ENCODE results near the gene LRRTM4. TPM values are rescaled to one million over a fixed set of nuclear protein-coding genes. Genes with fewer than 3 reads are reported as not detected.

The LRRTM4 gene
- polyA plus RNA-seq (2013): not detected

- ChIA-PET POLR2A (no interaction called here), CTCF (no interaction called here)
- no peaks in the 10 kb centered on the region for H3K4me1 ChIP-seq (ENCODE audit: control extremely low read depth in 1 of 4, control insufficient read depth in 4 of 4, insufficient read depth in 4 of 4, low read length in 3 of 4)
- no peak within 1 kb of the TSS for H3K4me3 ChIP-seq (ENCODE audit: control insufficient read depth in 1 of 7, extremely low read depth in 1 of 7, insufficient read depth in 4 of 7, low read depth in 2 of 7, low read length in 6 of 7)
- no CpG with 5 or more reads among the region's 4 CpGs for WGBS (ENCODE audit: insufficient coverage)
- H3K27ac ChIP-seq (ENCODE audit: insufficient read depth in 1 of 2, low read depth in 1 of 2, low read length in 2 of 2, poor library complexity in 1 of 2, severe bottlenecking in 2 of 2): no peak within 1 kb of the TSS
- H3K36me3 ChIP-seq (ENCODE audit: control insufficient read depth in 4 of 4, insufficient read depth in 4 of 4, low read length in 3 of 4): no peaks in the 10 kb centered on the region
- no peaks in the 10 kb centered on the region for H3K9me3 ChIP-seq (ENCODE audit: control extremely low read depth in 1 of 5, control insufficient read depth in 4 of 5, insufficient read depth in 2 of 5, low read depth in 1 of 5, low read length in 4 of 5)
- no peak for DNase-seq
- H3K27me3 ChIP-seq (replicated peaks in 2 of 5; ENCODE audit: control insufficient read depth in 4 of 5, insufficient read depth in 5 of 5, low read length in 4 of 5): peaks cover 0 to 15% (median 6%) of the 10 kb centered on the region in 5 experiments
Measured at GRCh38 chr2:77521931-77522470, at the start of gene LRRTM4. Gene LRRTM4, minus strand, starts transcription at chr2:77522376.

GRCh38 chr2:77571545-77571944 lies 49.4 kb upstream of the LRRTM4 start:
- no CpG with 5 or more reads among the region's 2 CpGs for whole genome bisulfite sequencing (ENCODE audit: insufficient coverage)
- Histone ChIP-seq H3K4me1 (ENCODE audit: control extremely low read depth in 1 of 4, control insufficient read depth in 4 of 4, insufficient read depth in 4 of 4, low read length in 3 of 4) (no peaks in the 10 kb centered on the region), H3K27ac (ENCODE audit: insufficient read depth in 1 of 2, low read depth in 1 of 2, low read length in 2 of 2, poor library complexity in 1 of 2, severe bottlenecking in 2 of 2) (no peak overlapping the region), H3K4me3 (ENCODE audit: control insufficient read depth in 1 of 7, extremely low read depth in 1 of 7, insufficient read depth in 4 of 7, low read depth in 2 of 7, low read length in 6 of 7) (no peak overlapping the region), H3K9me3 (ENCODE audit: control extremely low read depth in 1 of 5, control insufficient read depth in 4 of 5, insufficient read depth in 2 of 5, low read depth in 1 of 5, low read length in 4 of 5) (no peaks in the 10 kb centered on the region), H3K27me3 (replicated peaks in 2 of 5; ENCODE audit: control insufficient read depth in 4 of 5, insufficient read depth in 5 of 5, low read length in 4 of 5) (no peaks in the 10 kb centered on the region), H3K36me3 (ENCODE audit: control insufficient read depth in 4 of 4, insufficient read depth in 4 of 4, low read length in 3 of 4) (no peaks in the 10 kb centered on the region)
- no peak for DNase-seq
- ChIA-PET CTCF (no interaction called here), POLR2A (no interaction called here)

GRCh38 chr2:77567723-77568122 lies 45.5 kb upstream of the LRRTM4 start:
- Histone ChIP-seq H3K9me3 (ENCODE audit: control extremely low read depth in 1 of 5, control insufficient read depth in 4 of 5, insufficient read depth in 2 of 5, low read depth in 1 of 5, low read length in 4 of 5) (no peaks in the 10 kb centered on the region), H3K4me1 (ENCODE audit: control extremely low read depth in 1 of 4, control insufficient read depth in 4 of 4, insufficient read depth in 4 of 4, low read length in 3 of 4) (no peaks in the 10 kb centered on the region), H3K27me3 (replicated peaks in 2 of 5; ENCODE audit: control insufficient read depth in 4 of 5, insufficient read depth in 5 of 5, low read length in 4 of 5) (no peaks in the 10 kb centered on the region), H3K4me3 (ENCODE audit: control insufficient read depth in 1 of 7, extremely low read depth in 1 of 7, insufficient read depth in 4 of 7, low read depth in 2 of 7, low read length in 6 of 7) (no peak overlapping the region), H3K27ac (ENCODE audit: insufficient read depth in 1 of 2, low read depth in 1 of 2, low read length in 2 of 2, poor library complexity in 1 of 2, severe bottlenecking in 2 of 2) (no peak overlapping the region), H3K36me3 (ENCODE audit: control insufficient read depth in 4 of 4, insufficient read depth in 4 of 4, low read length in 3 of 4) (no peaks in the 10 kb centered on the region)
- WGBS (ENCODE audit: insufficient coverage): 100% methylated on average over 1 of the region's 2 CpGs
- DNase-seq: no peak
- ChIA-PET POLR2A (no interaction called here), CTCF (no interaction called here)

GRCh38 chr2:77566582-77566981 lies 44.4 kb upstream of the LRRTM4 start:
- Histone ChIP-seq H3K36me3 (ENCODE audit: control insufficient read depth in 4 of 4, insufficient read depth in 4 of 4, low read length in 3 of 4) (no peaks in the 10 kb centered on the region), H3K27me3 (replicated peaks in 2 of 5; ENCODE audit: control insufficient read depth in 4 of 5, insufficient read depth in 5 of 5, low read length in 4 of 5) (no peaks in the 10 kb centered on the region), H3K27ac (ENCODE audit: insufficient read depth in 1 of 2, low read depth in 1 of 2, low read length in 2 of 2, poor library complexity in 1 of 2, severe bottlenecking in 2 of 2) (no peak overlapping the region), H3K4me1 (ENCODE audit: control extremely low read depth in 1 of 4, control insufficient read depth in 4 of 4, insufficient read depth in 4 of 4, low read length in 3 of 4) (no peaks in the 10 kb centered on the region), H3K9me3 (ENCODE audit: control extremely low read depth in 1 of 5, control insufficient read depth in 4 of 5, insufficient read depth in 2 of 5, low read depth in 1 of 5, low read length in 4 of 5) (no peaks in the 10 kb centered on the region), H3K4me3 (ENCODE audit: control insufficient read depth in 1 of 7, extremely low read depth in 1 of 7, insufficient read depth in 4 of 7, low read depth in 2 of 7, low read length in 6 of 7) (no peak overlapping the region)
- CTCF ChIA-PET: no interaction called here
- POLR2A ChIA-PET: no interaction called here
- 80% methylated on average over 1 of the region's 3 CpGs for WGBS (ENCODE audit: insufficient coverage)
- DNase-seq: no peak

GRCh38 chr2:77566131-77566530 lies 44.0 kb upstream of the LRRTM4 start:
- H3K27ac ChIP-seq (ENCODE audit: insufficient read depth in 1 of 2, low read depth in 1 of 2, low read length in 2 of 2, poor library complexity in 1 of 2, severe bottlenecking in 2 of 2): no peak overlapping the region
- POLR2A ChIA-PET: no interaction called here
- no peaks in the 10 kb centered on the region for H3K36me3 ChIP-seq (ENCODE audit: control insufficient read depth in 4 of 4, insufficient read depth in 4 of 4, low read length in 3 of 4)
- no peak overlapping the region for H3K4me3 ChIP-seq (ENCODE audit: control insufficient read depth in 1 of 7, extremely low read depth in 1 of 7, insufficient read depth in 4 of 7, low read depth in 2 of 7, low read length in 6 of 7)
- DNase-seq: no peak
- WGBS (ENCODE audit: insufficient coverage): no CpG with 5 or more reads among the region's 1 CpG
- no peaks in the 10 kb centered on the region for H3K9me3 ChIP-seq (ENCODE audit: control extremely low read depth in 1 of 5, control insufficient read depth in 4 of 5, insufficient read depth in 2 of 5, low read depth in 1 of 5, low read length in 4 of 5)
- no peaks in the 10 kb centered on the region for H3K4me1 ChIP-seq (ENCODE audit: control extremely low read depth in 1 of 4, control insufficient read depth in 4 of 4, insufficient read depth in 4 of 4, low read length in 3 of 4)
- CTCF ChIA-PET: no interaction called here
- H3K27me3 ChIP-seq (replicated peaks in 2 of 5; ENCODE audit: control insufficient read depth in 4 of 5, insufficient read depth in 5 of 5, low read length in 4 of 5): no peaks in the 10 kb centered on the region

GRCh38 chr2:77552956-77553355 lies 30.8 kb upstream of the LRRTM4 start:
- H3K4me1 ChIP-seq (ENCODE audit: control extremely low read depth in 1 of 4, control insufficient read depth in 4 of 4, insufficient read depth in 4 of 4, low read length in 3 of 4): no peaks in the 10 kb centered on the region
- H3K27ac ChIP-seq (ENCODE audit: insufficient read depth in 1 of 2, low read depth in 1 of 2, low read length in 2 of 2, poor library complexity in 1 of 2, severe bottlenecking in 2 of 2): no peak overlapping the region
- CTCF ChIA-PET: no interaction called here
- DNase-seq: no peak
- 100% methylated on average over 1 of the region's 2 CpGs for WGBS (ENCODE audit: insufficient coverage)
- POLR2A ChIA-PET: no interaction called here
- no peak overlapping the region for H3K4me3 ChIP-seq (ENCODE audit: control insufficient read depth in 1 of 7, extremely low read depth in 1 of 7, insufficient read depth in 4 of 7, low read depth in 2 of 7, low read length in 6 of 7)
- no peaks in the 10 kb centered on the region for H3K36me3 ChIP-seq (ENCODE audit: control insufficient read depth in 4 of 4, insufficient read depth in 4 of 4, low read length in 3 of 4)
- no peaks in the 10 kb centered on the region for H3K27me3 ChIP-seq (replicated peaks in 2 of 5; ENCODE audit: control insufficient read depth in 4 of 5, insufficient read depth in 5 of 5, low read length in 4 of 5)
- H3K9me3 ChIP-seq (ENCODE audit: control extremely low read depth in 1 of 5, control insufficient read depth in 4 of 5, insufficient read depth in 2 of 5, low read depth in 1 of 5, low read length in 4 of 5): no peaks in the 10 kb centered on the region

GRCh38 chr2:77538031-77538430 lies 15.9 kb upstream of the LRRTM4 start:
- ChIA-PET CTCF (no interaction called here), POLR2A (no interaction called here)
- Histone ChIP-seq H3K27me3 (replicated peaks in 2 of 5; ENCODE audit: control insufficient read depth in 4 of 5, insufficient read depth in 5 of 5, low read length in 4 of 5) (no peaks in the 10 kb centered on the region), H3K27ac (ENCODE audit: insufficient read depth in 1 of 2, low read depth in 1 of 2, low read length in 2 of 2, poor library complexity in 1 of 2, severe bottlenecking in 2 of 2) (no peak overlapping the region), H3K4me1 (ENCODE audit: control extremely low read depth in 1 of 4, control insufficient read depth in 4 of 4, insufficient read depth in 4 of 4, low read length in 3 of 4) (no peaks in the 10 kb centered on the region), H3K36me3 (ENCODE audit: control insufficient read depth in 4 of 4, insufficient read depth in 4 of 4, low read length in 3 of 4) (no peaks in the 10 kb centered on the region), H3K9me3 (ENCODE audit: control extremely low read depth in 1 of 5, control insufficient read depth in 4 of 5, insufficient read depth in 2 of 5, low read depth in 1 of 5, low read length in 4 of 5) (peaks cover 0 to 3% (median 0%) of the 10 kb centered on the region in 5 experiments), H3K4me3 (ENCODE audit: control insufficient read depth in 1 of 7, extremely low read depth in 1 of 7, insufficient read depth in 4 of 7, low read depth in 2 of 7, low read length in 6 of 7) (no peak overlapping the region)
- no peak for DNase-seq
- WGBS (ENCODE audit: insufficient coverage): 100% methylated on average over 2 of the region's 3 CpGs
